Kidney tubule cell (primary cell): ENCODE measurements around the gene BST2.
A peak's percentile ranks its signal among the peaks of the same experiment; 100 is the strongest.
"Not testable (repeated sequence)": the region's sequence is repeated elsewhere in the genome, so short reads cannot be mapped to it uniquely, and the experiment has no call there.

ENCODE experiments used
- DNase-seq: peaks from one replicate; pipeline ENCODE4 v3.0.0-alpha.2; 2018; ENCODE audit warnings: low spot score

Gene BST2

GRCh38 chr19:17389957-17390664 lies 15.3 kb downstream of the BST2 start:
- DNase-seq, result no peak

GRCh38 chr19:17389288-17389687 lies 16.1 kb downstream of the BST2 start:
- DNase-seq, result no peak

GRCh38 chr19:17385878-17386611 lies 19.4 kb downstream of the BST2 start:
- peak; percentile 53 for DNase-seq

- no peak for DNase-seq
Observed at GRCh38 chr19:17380426-17381138, 24.8 kb downstream of the BST2 start.

GRCh38 chr19:17379221-17379631 lies 26.2 kb downstream of the BST2 start:
- DNase-seq, result no peak

DNA sequence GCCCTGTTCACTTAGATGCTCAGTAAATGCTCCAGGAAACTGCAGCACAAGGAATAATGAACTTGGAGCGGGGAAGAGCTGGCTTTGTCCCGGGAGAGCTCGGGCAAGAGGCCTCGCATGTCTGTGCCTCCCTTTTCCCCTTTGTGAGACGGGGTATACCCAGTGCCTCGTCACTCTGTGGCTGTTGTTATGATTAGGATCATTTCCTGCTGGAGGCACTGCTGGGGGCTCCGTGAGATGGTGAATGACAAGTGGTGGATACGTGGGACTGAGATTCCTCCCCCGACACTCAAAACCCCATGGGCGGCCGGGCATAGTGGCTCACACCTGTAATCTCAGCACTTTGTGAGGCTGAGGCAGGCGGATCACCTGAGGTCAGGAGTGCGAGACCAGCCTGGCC lies 27.2 kb downstream of the BST2 start:
- DNase-seq, result no peak

DNA sequence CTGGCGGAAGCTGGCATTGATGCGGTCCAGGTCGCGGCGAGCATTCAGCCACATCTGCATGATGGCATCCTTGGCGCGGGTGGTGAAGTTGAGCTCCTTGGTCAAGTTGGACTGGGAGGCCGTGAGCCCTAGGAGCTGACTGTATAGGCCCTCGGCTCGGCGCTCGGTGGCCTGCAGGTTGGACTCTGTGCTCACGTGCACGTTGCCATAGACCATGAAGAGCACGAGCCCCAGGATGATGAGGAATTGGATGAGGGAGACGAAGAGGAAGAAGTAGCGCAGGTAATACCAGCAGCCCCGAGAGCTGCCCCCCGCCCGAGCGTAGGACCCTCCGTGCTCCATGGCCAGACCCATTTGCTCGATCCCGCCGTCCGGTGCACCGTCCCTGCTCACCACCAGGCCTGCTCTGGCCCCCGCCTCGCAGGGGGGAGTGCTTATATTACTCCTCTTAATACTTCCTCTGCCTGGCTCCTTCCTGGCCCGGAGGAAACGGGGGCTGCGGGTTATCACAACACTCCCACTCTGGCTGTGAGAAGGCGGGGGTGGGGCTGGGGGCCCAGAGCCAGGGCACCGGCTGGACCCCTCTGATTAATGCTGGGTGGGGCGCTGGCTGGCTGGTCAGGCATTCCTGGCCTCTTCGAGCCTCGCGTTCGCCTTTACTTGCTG lies 28.4 kb downstream of the BST2 start, which contains the start of gene PLVAP:
Gene PLVAP (minus strand): TSS at position 408 of the 666 bp plus-strand sequence. CDS start 54 bp downstream, at position 354.
- DNase-seq, result no peak

GRCh38 chr19:17370026-17370587 lies 35.3 kb downstream of the BST2 start:
- DNase-seq, result no peak

- DNase-seq, result no peak
Observed at GRCh38 chr19:17365361-17365760, 40.1 kb downstream of the BST2 start.

- not testable (repeated sequence) for DNase-seq
Observed at GRCh38 chr19:17363852-17364605, 41.4 kb downstream of the BST2 start.

DNA sequence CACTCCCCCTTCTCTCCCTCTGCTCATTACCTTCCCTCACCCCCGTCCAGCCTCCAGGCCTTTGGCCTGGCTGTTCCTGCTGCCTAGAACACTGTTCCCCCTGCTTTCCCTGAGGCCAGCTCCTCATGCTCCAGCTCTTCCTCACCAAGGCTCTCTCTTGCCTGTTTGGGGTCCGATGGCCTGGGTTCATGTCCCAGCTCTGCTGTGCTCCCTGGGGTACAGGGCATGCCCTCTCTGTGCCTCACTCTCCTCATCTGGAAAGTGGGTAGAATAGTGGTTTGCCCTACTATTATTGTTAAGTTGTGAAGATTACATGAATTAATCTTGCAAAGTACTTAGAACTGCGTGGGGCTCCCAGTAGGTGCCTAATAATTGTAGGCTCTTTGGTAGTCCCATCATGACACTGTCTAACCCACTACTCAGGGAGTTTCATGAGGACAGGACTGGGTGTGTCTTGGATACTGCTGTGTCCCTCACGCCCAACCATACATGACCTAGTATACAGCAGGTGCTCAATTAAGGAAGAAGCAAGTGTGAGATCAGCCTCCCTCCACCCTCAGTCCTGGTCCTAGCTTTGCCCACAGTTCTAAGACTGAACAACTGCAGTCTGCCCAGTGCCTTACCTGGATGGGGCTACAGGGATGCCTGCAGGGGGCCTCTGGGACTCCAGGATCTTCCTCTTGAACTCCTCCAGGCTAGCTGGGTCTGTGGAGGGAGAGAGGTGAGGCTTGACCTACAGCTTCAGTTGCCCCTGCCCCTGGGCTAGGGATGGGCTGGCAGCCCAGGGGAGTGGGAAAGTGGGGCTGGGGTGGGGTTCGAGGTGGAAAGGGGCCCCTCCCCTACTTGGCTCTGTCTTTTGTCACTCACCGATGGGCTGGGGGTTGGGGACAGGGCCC lies 45.3 kb downstream of the BST2 start:
- no peak for DNase-seq

DNA sequence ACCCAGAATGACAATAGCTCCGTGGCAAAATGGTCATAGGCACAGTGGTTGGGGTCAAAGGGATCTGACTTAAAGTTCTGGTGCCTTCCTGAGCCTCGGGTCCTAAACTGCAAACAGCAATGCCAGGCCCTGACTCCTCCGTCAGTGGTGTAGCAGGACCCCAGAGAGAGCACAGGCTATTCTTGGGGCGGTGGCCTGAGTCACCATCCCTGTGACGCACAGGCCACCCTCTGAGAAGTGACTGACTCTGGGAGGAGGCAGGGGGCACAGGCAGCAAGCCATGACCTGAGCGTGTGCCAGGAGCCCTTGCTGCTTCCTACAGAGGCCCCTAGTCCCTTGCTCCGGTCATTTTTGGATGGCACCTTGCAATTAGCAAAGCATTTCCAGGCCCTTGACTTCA lies 47.0 kb downstream of the BST2 start:
- no peak for DNase-seq

DNA sequence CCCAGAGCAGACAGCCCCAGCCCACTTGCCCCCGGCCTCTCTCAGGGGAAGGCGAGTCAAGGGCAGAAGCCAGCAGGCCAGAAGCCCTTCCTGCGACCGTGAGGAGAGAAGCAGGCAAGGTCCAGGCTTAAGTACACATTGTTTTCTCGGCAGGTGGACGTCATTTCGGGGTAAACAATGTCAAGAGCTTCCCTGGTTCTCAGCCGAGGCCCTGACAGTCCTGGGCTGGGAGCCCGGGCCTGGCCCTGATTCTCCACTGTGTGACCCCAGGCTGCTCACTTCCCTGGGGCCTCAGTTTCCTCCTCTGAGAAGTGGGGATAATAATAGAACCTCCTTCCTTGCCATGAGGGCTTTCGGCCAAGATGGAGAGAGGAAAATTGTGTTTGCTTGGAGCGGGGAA lies 47.7 kb downstream of the BST2 start:
- no peak for DNase-seq

DNA sequence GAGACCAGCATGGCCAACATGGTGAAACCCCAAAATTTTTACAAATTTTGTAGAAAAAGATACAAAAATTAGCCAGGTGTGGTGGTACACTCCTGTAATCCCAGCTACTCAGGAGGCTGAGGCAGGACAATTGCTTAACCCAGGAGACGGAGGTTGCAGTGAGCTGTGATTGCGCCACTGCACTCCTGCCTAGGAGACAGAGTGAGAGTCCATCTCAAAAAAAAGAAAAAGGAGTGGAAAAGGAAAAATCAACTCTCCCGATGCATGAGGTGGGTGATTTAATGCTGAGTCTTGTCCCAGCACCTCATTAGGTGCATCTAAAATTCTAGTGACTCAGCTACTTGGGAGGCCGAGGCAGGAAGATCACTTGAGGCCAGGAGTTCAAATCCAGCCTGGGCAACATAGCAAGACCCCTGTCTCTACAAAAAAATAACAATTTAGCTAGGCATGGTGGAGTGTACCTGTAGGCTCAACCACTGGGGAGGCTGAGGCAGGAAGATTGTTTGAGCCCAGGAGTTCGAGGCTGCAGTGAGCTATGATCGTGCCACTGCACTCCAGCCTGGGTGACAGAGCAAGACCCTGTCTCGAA lies 48.3 kb downstream of the BST2 start:
- no peak for DNase-seq

GRCh38 chr19:17353386-17353785 lies 52.0 kb downstream of the BST2 start:
- no peak for DNase-seq
